ENCODE data around the gene CBFA2T3. TPM values are rescaled to one million over a fixed set of nuclear protein-coding genes. Genes with fewer than 3 reads are reported as not detected.
A peak's percentile ranks its signal among the peaks of the same experiment; 100 is the strongest.

Gene CBFA2T3
- total RNA-seq, 6 experiments from 2014 or later = 2.5 to 9.8 (median 4.2) TPM

DNA sequence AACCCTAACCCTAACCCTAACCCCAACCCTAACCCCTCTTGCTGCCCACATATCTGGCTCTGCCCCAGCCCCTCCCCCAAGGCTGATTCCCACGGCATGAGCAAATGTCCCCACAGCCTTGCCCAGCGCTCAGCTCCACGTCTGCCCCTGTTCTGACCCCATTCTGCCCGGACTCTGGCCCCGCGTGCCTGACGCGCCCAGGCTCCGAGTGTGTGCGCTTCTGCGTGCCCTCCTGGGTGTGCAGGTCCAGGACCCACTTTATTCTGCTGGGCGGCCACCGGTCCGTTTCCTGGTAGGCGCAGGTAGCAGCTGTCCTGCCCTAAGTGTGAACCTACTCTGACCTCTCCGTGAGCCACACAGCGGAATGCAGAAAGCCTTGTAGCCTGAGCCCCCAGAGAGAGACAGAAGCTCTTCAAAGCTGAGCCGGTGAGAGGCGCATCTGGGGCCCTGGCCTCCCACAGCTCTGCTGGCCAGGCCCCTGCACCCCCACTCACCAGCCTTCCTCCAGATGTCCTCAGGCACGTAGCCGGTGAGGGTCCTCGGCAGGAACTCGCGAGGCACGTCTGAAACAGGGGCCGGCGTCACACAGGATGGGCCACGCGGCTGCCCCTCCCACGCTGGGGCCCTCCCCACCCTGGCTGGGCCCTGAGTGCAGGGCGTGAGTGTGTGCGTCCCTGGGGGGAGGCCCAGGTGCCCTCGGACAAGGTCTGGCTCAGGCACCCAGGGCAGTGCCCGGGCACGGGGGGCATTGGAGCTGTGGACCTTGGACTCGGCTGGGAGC, 96.6 kb downstream of the CBFA2T3 start:
- 57% methylated on average over 16 of the region's 36 CpGs for WGBS (ENCODE audit: insufficient coverage, low coverage, low lambda C conversion rate, missing lambda C conversion rate)
- Histone ChIP-seq H3K36me3 (no peaks in the 10 kb centered on the region), H3K4me1 (peaks cover 0 to 29% (median 0%) of the 10 kb centered on the region in 4 donors), H3K9me3 (no peaks in the 10 kb centered on the region), H3K27me3 (no peaks in the 10 kb centered on the region), H3K4me3 (peak overlapping the region; percentile 25 to 48 (median 45)), H3K27ac (peak overlapping the region in 2 of 3 donors; percentile 66 to 71)
- intact Hi-C loops (cut with DNase I) = no loop called here
- peak; percentile 69 to 91 (median 85) for DNase-seq
- TF ChIP-seq POLR2A (IDR thresholded peaks at IDR 0.05) = no peak
- TF ChIP-seq, protein P1, sequence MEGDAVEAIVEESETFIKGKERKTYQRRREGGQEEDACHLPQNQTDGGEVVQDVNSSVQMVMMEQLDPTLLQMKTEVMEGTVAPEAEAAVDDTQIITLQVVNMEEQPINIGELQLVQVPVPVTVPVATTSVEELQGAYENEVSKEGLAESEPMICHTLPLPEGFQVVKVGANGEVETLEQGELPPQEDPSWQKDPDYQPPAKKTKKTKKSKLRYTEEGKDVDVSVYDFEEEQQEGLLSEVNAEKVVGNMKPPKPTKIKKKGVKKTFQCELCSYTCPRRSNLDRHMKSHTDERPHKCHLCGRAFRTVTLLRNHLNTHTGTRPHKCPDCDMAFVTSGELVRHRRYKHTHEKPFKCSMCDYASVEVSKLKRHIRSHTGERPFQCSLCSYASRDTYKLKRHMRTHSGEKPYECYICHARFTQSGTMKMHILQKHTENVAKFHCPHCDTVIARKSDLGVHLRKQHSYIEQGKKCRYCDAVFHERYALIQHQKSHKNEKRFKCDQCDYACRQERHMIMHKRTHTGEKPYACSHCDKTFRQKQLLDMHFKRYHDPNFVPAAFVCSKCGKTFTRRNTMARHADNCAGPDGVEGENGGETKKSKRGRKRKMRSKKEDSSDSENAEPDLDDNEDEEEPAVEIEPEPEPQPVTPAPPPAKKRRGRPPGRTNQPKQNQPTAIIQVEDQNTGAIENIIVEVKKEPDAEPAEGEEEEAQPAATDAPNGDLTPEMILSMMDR (IDR thresholded peaks at IDR 0.05) = no peak
- ATAC-seq = peak; percentile 61 to 75 (median 70)

DNA sequence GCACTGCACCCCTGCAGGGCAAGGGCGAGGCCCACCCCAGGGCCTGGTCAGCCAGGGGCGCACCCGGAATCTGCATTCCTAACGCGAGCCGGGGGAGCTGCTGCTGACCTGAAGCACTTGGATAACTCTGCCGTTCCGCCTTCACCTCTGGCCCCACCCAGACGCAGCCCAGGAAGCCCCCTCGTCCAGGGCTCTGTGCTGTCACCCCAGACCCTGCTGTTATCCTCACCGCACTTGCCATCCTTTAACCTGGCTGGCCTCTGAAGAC, 97.3 kb downstream of the CBFA2T3 start:
- intact Hi-C loops (cut with DNase I) = no loop called here
- H3K4me1 ChIP-seq = peaks cover 0 to 29% (median 0%) of the 10 kb centered on the region in 4 donors
- H3K36me3 ChIP-seq = no peaks in the 10 kb centered on the region

DNA sequence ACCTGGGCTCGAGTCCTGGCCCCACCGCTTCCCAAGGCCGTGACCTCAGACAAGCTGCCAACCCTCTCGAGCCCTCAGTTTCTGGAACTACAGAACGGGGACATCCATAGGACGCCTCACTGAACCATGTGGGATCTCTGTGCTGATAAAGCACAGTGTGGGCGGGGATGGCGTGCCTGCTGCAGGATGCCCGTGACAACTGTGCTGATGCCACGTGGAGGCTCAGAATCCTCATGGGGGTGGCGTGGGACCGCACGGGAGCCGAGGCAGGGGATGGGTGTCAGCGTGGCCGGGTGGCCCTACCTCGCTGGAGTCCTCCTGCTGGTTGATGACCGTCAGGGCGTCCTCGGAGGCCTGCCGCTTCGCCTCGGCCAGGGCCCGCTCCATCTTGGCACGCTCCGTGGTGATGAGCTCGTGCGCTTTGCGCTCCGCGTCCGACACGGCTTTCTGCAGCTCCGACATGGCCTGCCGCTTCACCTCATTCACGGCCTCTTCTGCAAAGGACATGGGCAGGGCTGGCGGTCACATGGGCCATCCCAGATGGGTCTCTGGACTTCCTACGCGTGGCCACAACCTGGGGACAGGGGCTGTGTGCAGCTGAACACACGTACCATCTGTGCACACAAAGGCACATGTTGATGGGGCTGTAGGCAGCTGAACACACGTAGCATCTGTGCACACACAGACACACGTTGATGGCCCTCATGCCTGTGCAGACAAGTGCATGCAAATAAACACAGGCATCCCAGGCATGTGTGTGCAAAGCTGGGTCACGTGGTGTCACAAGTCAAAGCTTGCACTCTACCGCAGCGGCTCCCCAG, 97.8 kb downstream of the CBFA2T3 start:
- TF ChIP-seq, protein P1 (IDR thresholded peaks at IDR 0.05) = no peak
- no peak for TF ChIP-seq POLR2A (IDR thresholded peaks at IDR 0.05)
- intact Hi-C loops (cut with DNase I) = no loop called here
- ATAC-seq (no peak), DNase-seq (no peak)
- Histone ChIP-seq H3K4me3 (no peak overlapping the region), H3K9me3 (no peaks in the 10 kb centered on the region), H3K27ac (no peak overlapping the region), H3K27me3 (no peaks in the 10 kb centered on the region), H3K36me3 (no peaks in the 10 kb centered on the region), H3K4me1 (peaks cover 0 to 29% (median 0%) of the 10 kb centered on the region in 4 donors)
- WGBS (ENCODE audit: insufficient coverage, low coverage, low lambda C conversion rate, missing lambda C conversion rate) = no CpG with 5 or more reads among the region's 45 CpGs

More for the DNA sequence above, 97.3 kb downstream of the CBFA2T3 start:
- no peak overlapping the region for H3K27ac ChIP-seq
- H3K27me3 ChIP-seq = no peaks in the 10 kb centered on the region
- ATAC-seq (no peak), DNase-seq (no peak)
- TF ChIP-seq POLR2A (IDR thresholded peaks at IDR 0.05) = no peak
- TF ChIP-seq, protein P1 (IDR thresholded peaks at IDR 0.05) = no peak
- 100% methylated on average over 1 of the region's 11 CpGs for WGBS (ENCODE audit: insufficient coverage, low coverage, low lambda C conversion rate, missing lambda C conversion rate)
- H3K4me3 ChIP-seq = peak overlapping the region in 1 of 3 donors; percentile 48
- no peaks in the 10 kb centered on the region for H3K9me3 ChIP-seq

DNA sequence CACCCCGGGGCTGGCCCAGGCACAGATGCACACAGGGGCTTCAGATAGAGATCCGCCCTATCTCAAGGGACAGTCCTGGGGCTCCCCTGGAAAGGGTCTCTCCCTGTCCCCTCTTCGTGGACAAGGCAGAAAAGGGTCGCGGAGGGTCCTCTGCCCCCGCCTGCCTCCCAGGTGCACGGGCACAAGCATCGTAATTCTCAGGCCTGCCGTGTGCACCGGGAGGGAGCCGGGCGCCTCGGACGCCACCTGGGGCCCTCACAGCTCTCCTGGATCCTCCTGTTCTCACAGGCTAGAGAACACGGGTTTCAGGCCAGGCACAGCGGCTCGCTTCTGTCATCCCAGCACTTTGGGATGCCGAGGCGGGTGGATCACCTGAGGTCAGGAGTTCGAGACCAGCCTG, 98.7 kb downstream of the CBFA2T3 start:
- ATAC-seq = no peak
- DNase-seq = no peak
- intact Hi-C loops (cut with DNase I) = no loop called here
- peaks cover 0 to 25% (median 0%) of the 10 kb centered on the region in 4 donors for H3K4me1 ChIP-seq
- no peaks in the 10 kb centered on the region for H3K9me3 ChIP-seq
- no peak overlapping the region for H3K4me3 ChIP-seq
- no peaks in the 10 kb centered on the region for H3K36me3 ChIP-seq
- H3K27ac ChIP-seq = no peak overlapping the region
- no peaks in the 10 kb centered on the region for H3K27me3 ChIP-seq
- WGBS (ENCODE audit: insufficient coverage, low coverage, low lambda C conversion rate, missing lambda C conversion rate) = 100% methylated on average over 1 of the region's 20 CpGs
- TF ChIP-seq, protein P1 (IDR thresholded peaks at IDR 0.05) = no peak
- TF ChIP-seq POLR2A (IDR thresholded peaks at IDR 0.05) = no peak
